Bronchial smooth muscle cell (primary cell): Measurements from ENCODE around the gene USB1. TPM values are rescaled to one million over a fixed set of nuclear protein-coding genes. Genes with fewer than 3 reads are reported as not detected.

Source experiments
- total RNA-seq: library from RNA; depleted of rRNA; stranded (reverse); fragments of >200 nt; gene quantifications from 2 replicates; pipeline ENCODE4 v1.2.1, GENCODE V29; 2014

The USB1 gene
- total RNA-seq, result 11.2 and 14.3 TPM in 2 replicates

GRCh38 chr16:58000706-58001676 is at the start of gene USB1:
Gene USB1, plus strand, starts transcription at chr16:58001407. Its CDS starts 77 bp downstream, at chr16:58001484.

GRCh38 chr16:57970970-57971369 is 30.2 kb upstream of the USB1 start, which contains the start of gene CNGB1:
Gene CNGB1, minus strand, starts transcription at chr16:57971128. Its CDS starts 3,842 bp downstream, at chr16:57967286.

GRCh38 chr16:57999971-58000705 is 1.1 kb upstream of the USB1 start, which contains the start of gene ZNF319:
Gene ZNF319, minus strand, starts transcription at chr16:58000672. Its CDS starts 2,407 bp downstream, at chr16:57998265.

GRCh38 chr16:58025351-58026138 is 24.3 kb downstream of the USB1 start, which contains the start of gene MMP15:
Gene MMP15, plus strand, starts transcription at chr16:58025754. Its CDS starts 597 bp downstream, at chr16:58026351.

Other genes with a start within 250 kb of the USB1 start
- 19.7 and 20.2 TPM in 2 replicates for gene KIFC3, start 198.9 kb upstream of the USB1 start, total RNA-seq
- gene CNGB1, start 30.3 kb upstream of the USB1 start, total RNA-seq, result not detected in 2 replicates
- 1.7 and 2.2 TPM in 2 replicates for gene ZNF319, start 735 bp upstream of the USB1 start, total RNA-seq
- gene MMP15, start 24.3 kb downstream of the USB1 start, total RNA-seq, result 1.2 and 1.3 TPM in 2 replicates
- gene CFAP20, start 128.0 kb downstream of the USB1 start, total RNA-seq, result 21.7 and 25.1 TPM in 2 replicates
- 22.5 and 24.6 TPM in 2 replicates for gene CSNK2A2, start 196.7 kb downstream of the USB1 start, total RNA-seq